Colonic mucosa (tissue), 4 donors: ENCODE data around the gene PCDHB9. TPM values are rescaled to one million over a fixed set of nuclear protein-coding genes. Genes with fewer than 3 reads are reported as not detected.
"Not testable (repeated sequence)": the region's sequence is repeated elsewhere in the genome, so short reads cannot be mapped to it uniquely, and the experiment has no call there.

ENCODE experiments used
- DNase-seq: peaks from one replicate; pipeline ENCODE4 v3.0.0-alpha.2; 2020
- H3K27ac ChIP-seq: fragments of 200-600 bp; one replicate; pipeline ENCODE4 v1.8.0; 2021
- H3K27me3 ChIP-seq: fragments of 200-600 bp; one replicate; pipeline ENCODE4 v1.8.0; 2021
- H3K36me3 ChIP-seq: fragments of 200-600 bp; one replicate; pipeline ENCODE4 v1.8.0; 2021
- H3K4me1 ChIP-seq: fragments of 200-600 bp; one replicate; pipeline ENCODE4 v1.8.0; 2021; ENCODE audit warnings: mild to moderate bottlenecking
- H3K4me3 ChIP-seq: fragments of 200-600 bp; one replicate; pipeline ENCODE4 v1.8.0; 2021
- H3K9ac ChIP-seq, 2 donors: one replicate each; pipeline ENCODE4 v1.7.0; 2013; ENCODE audit warnings: control low read depth in 2 of 2, low read depth in 2 of 2, low read length in 2 of 2
- H3K9me3 ChIP-seq: fragments of 200-600 bp; one replicate; pipeline ENCODE4 v1.8.0; 2021
- intact Hi-C: fragments of 100-400 bp; cut with DNase I; formaldehyde crosslinking; loops from one replicate; pipeline ENCODE4 v1.14.1; 2022
- total RNA-seq, 2 donors: library from RNA; stranded (reverse); fragmentation: NEBNext Ultra II Directional in 1 of 2; extraction: Animal tissue kit (Norgen Biotek cat#: 25700) in 1 of 2; gene quantifications; one replicate each; pipeline ENCODE4 v1.2.1, GENCODE V29; 2021
- TF ChIP-seq, protein P1 (sequence below): fragments of 200-600 bp; IDR thresholded peaks from one replicate; pipeline ENCODE4 v1.8.0; 2022; ENCODE audit warnings: antibody characterized with exemption, mild to moderate bottlenecking
- donor health status: healthy.
- donor health status: DM: no; HTN: no; CAD: no.
- donor health status: DM: no; HTN: no; CAD: no.

Gene PCDHB9
- total RNA-seq, 2 donors from 2014 or later: 0.47 to 0.53 TPM

DNA sequence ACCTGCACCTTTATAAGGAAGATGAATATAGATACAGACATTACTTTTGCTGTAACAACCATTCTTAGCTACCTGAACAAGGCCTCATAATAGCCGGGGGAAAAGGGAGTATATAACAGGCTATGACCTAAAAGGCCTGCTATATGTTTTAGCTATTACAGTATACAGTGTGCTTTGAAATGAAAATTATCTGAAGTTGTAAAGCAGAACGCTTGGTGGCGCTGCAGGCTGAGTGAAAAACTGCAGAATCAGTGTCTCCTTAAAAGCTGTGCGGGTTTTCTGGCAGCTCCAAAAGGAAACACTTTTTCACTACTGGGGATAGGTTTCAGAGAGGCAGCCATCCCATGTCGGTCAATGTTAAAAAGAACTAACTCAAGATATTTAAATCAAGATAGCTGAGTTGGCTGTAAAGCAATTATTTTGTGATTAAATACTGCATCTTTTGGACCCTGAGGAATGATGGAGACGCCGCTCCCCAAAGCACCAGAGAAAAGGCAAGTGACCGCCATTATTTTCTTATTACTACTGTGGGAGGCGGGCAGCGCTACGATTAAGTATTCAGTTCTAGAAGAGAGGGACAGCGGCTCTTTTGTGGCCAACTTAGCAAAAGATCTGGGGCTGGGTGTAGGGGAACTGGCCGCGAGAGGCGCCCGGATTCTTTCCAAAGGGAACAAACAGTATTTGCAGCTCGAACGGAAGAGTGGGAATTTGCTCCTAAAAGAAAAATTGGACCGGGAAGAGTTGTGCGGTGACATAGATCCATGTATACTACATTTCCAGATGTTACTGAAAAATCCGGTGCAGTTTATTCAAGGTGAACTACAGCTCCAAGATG is 31.2 kb upstream of the PCDHB9 start:
- H3K27me3 ChIP-seq: no peaks in the 10 kb centered on the region
- H3K4me1 ChIP-seq: no peaks in the 10 kb centered on the region
- H3K9ac ChIP-seq: no peak overlapping the region
- H3K4me3 ChIP-seq: no peak overlapping the region
- no peaks in the 10 kb centered on the region for H3K9me3 ChIP-seq
- H3K27ac ChIP-seq: no peak overlapping the region
- DNase-seq: no peak
- intact Hi-C loops: no loop called here
- H3K36me3 ChIP-seq: no peaks in the 10 kb centered on the region
- TF ChIP-seq, protein P1, sequence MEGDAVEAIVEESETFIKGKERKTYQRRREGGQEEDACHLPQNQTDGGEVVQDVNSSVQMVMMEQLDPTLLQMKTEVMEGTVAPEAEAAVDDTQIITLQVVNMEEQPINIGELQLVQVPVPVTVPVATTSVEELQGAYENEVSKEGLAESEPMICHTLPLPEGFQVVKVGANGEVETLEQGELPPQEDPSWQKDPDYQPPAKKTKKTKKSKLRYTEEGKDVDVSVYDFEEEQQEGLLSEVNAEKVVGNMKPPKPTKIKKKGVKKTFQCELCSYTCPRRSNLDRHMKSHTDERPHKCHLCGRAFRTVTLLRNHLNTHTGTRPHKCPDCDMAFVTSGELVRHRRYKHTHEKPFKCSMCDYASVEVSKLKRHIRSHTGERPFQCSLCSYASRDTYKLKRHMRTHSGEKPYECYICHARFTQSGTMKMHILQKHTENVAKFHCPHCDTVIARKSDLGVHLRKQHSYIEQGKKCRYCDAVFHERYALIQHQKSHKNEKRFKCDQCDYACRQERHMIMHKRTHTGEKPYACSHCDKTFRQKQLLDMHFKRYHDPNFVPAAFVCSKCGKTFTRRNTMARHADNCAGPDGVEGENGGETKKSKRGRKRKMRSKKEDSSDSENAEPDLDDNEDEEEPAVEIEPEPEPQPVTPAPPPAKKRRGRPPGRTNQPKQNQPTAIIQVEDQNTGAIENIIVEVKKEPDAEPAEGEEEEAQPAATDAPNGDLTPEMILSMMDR: no peak

DNA sequence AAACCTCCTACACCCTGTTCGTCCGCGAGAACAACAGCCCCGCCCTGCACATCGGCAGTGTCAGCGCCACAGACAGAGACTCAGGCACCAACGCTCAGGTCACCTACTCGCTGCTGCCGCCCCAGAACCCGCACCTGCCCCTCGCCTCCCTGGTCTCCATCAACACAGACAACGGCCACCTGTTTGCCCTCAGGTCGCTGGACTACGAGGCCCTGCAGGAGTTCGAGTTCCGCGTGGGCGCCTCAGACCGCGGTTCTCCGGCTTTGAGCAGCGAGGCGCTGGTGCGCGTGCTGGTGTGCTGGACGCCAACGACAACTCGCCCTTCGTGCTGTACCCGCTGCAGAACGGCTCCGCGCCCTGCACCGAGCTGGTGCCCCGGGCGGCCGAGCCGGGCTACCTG is 29.6 kb upstream of the PCDHB9 start:
- DNase-seq, H3K27ac ChIP-seq, intact Hi-C loops, H3K4me3 ChIP-seq, H3K9me3 ChIP-seq, H3K9ac ChIP-seq, H3K4me1 ChIP-seq, H3K36me3 ChIP-seq, H3K27me3 ChIP-seq: not testable (repeated sequence)

- DNase-seq, H3K9ac ChIP-seq, H3K27me3 ChIP-seq, H3K4me1 ChIP-seq, H3K36me3 ChIP-seq, H3K9me3 ChIP-seq, H3K27ac ChIP-seq, H3K4me3 ChIP-seq, intact Hi-C loops: not testable (repeated sequence)
Measured at GRCh38 chr5:141157901-141158300, 29.1 kb upstream of the PCDHB9 start.

GRCh38 chr5:141172381-141173204 is 14.4 kb upstream of the PCDHB9 start, which contains the start of gene PCDHB7:
Gene PCDHB7, plus strand, starts transcription at chr5:141172644. Its CDS starts 192 bp downstream, at chr5:141172836.
- Histone ChIP-seq H3K27ac (no peak within 1 kb of the TSS), H3K4me1 (no peaks in the 10 kb centered on the region), H3K9ac (no peak within 1 kb of the TSS), H3K36me3 (no peaks in the 10 kb centered on the region), H3K9me3 (no peaks in the 10 kb centered on the region), H3K4me3 (no peak within 1 kb of the TSS), H3K27me3 (no peaks in the 10 kb centered on the region)
- intact Hi-C loops: no loop called here
- TF ChIP-seq, protein P1: no peak
- no peak for DNase-seq

GRCh38 chr5:141174291-141175104 is 12.5 kb upstream of the PCDHB9 start:
- H3K9me3 ChIP-seq, H3K36me3 ChIP-seq, DNase-seq, H3K27ac ChIP-seq, H3K4me1 ChIP-seq, H3K9ac ChIP-seq, H3K4me3 ChIP-seq, intact Hi-C loops, H3K27me3 ChIP-seq: not testable (repeated sequence)

DNA sequence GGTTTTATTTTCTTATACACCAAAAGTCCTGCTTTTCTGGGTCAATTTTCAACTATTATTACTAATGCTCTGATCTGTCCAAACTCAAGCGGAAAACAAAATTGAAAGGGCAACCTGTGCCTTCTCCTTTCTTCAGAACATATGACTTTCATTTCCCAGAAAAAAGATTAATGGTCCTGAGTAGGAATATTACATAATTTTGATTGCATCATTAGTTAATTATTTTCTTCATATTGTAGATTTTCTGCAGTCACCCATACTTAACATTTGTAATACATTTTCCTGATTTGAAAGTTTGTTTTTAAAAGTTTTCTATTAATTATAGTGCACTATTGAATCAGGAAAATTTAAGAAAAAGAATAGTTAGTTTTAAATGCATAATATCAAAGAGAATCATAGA is 11.0 kb upstream of the PCDHB9 start:
- H3K9ac ChIP-seq: no peak overlapping the region
- no peaks in the 10 kb centered on the region for H3K9me3 ChIP-seq
- H3K36me3 ChIP-seq: no peaks in the 10 kb centered on the region
- H3K27ac ChIP-seq: no peak overlapping the region
- no peaks in the 10 kb centered on the region for H3K4me1 ChIP-seq
- no peak overlapping the region for H3K4me3 ChIP-seq
- TF ChIP-seq, protein P1: no peak
- H3K27me3 ChIP-seq: no peaks in the 10 kb centered on the region
- DNase-seq: no peak
- intact Hi-C loops: no loop called here

GRCh38 chr5:141177577-141178191 is 9.3 kb upstream of the PCDHB9 start, which contains the start of gene PCDHB8:
Gene PCDHB8, plus strand, starts transcription at chr5:141177790. Its CDS starts 245 bp downstream, at chr5:141178035.
- H3K9ac ChIP-seq, H3K4me1 ChIP-seq, intact Hi-C loops, DNase-seq, H3K27ac ChIP-seq, H3K9me3 ChIP-seq, H3K4me3 ChIP-seq, H3K27me3 ChIP-seq, H3K36me3 ChIP-seq: not testable (repeated sequence)

- H3K27me3 ChIP-seq, H3K4me3 ChIP-seq, DNase-seq, intact Hi-C loops, H3K9ac ChIP-seq, H3K4me1 ChIP-seq, H3K27ac ChIP-seq, H3K36me3 ChIP-seq, H3K9me3 ChIP-seq: not testable (repeated sequence)
Measured at GRCh38 chr5:141179371-141179770, 7.6 kb upstream of the PCDHB9 start.

DNA sequence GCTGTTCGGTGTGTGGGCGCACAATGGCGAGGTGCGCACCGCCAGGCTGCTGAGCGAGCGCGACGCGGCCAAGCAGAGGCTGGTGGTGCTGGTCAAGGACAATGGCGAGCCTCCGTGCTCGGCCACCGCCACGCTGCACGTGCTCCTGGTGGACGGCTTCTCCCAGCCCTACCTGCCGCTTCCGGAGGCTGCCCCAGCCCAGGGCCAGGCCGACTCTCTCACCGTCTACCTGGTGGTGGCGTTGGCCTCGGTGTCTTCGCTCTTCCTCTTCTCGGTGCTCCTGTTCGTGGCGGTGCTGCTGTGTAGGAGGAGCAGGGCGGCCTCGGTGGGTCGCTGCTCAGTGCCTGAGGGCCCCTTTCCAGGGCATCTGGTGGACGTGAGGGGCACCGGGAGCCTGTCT is 7.1 kb upstream of the PCDHB9 start:
- H3K27ac ChIP-seq, H3K36me3 ChIP-seq, H3K27me3 ChIP-seq, DNase-seq, H3K4me1 ChIP-seq, H3K9me3 ChIP-seq, H3K9ac ChIP-seq, intact Hi-C loops, H3K4me3 ChIP-seq: not testable (repeated sequence)
